Liver (tissue), 9 donors: ENCODE results near the gene SLC26A11. TPM values are rescaled to one million over a fixed set of nuclear protein-coding genes. Genes with fewer than 3 reads are reported as not detected.

Experiments
- DNase-seq: peaks from one replicate; pipeline ENCODE4 v3.0.0-alpha.2; 2017; ENCODE audit warnings: low spot score
- H3K27ac ChIP-seq, 2 donors: one replicate each; pipeline ENCODE4 v1.7.0; 2013; ENCODE audit warnings: inconsistent platforms in 2 of 2, low read length in 2 of 2, control low read depth in 1 of 2, low read depth in 1 of 2, mild to moderate bottlenecking in 1 of 2
- H3K27me3 ChIP-seq, 4 donors: one replicate each; pipeline versions ENCODE4 v1.6.1 to v1.7.0; 2013; ENCODE audit warnings: low read length in 3 of 4, inconsistent platforms in 1 of 4, mild to moderate bottlenecking in 1 of 4, moderate library complexity in 1 of 4; ENCODE audit not compliant: control insufficient read depth in 4 of 4, insufficient read depth in 4 of 4
- H3K36me3 ChIP-seq, 4 donors: one replicate each; pipeline versions ENCODE4 v1.6.1 to v1.7.0; 2013; ENCODE audit warnings: low read length in 3 of 4, mild to moderate bottlenecking in 3 of 4, low read depth in 1 of 4, moderate library complexity in 1 of 4; ENCODE audit not compliant: control insufficient read depth in 4 of 4, insufficient read depth in 3 of 4
- H3K4me1 ChIP-seq, 4 donors: one replicate each; pipeline versions ENCODE4 v1.6.1 to v1.7.0; 2013; ENCODE audit warnings: low read length in 3 of 4, mild to moderate bottlenecking in 3 of 4, moderate library complexity in 1 of 4; ENCODE audit not compliant: control insufficient read depth in 4 of 4, insufficient read depth in 4 of 4
- H3K4me3 ChIP-seq, 3 donors: one replicate each; pipeline versions ENCODE4 v1.6.1 to v1.7.0; 2013; ENCODE audit warnings: low read length in 3 of 3, control low read depth in 1 of 3, low read depth in 1 of 3, mild to moderate bottlenecking in 1 of 3
- H3K9ac ChIP-seq, 2 donors: one replicate each; pipeline ENCODE4 v1.7.0; 2013; ENCODE audit warnings: low read length in 2 of 2, mild to moderate bottlenecking in 2 of 2, moderate library complexity in 2 of 2, control low read depth in 1 of 2, low read depth in 1 of 2
- H3K9me3 ChIP-seq, 4 donors: one replicate each; pipeline versions ENCODE4 v1.6.1 to v1.7.0; 2013; ENCODE audit warnings: low read length in 3 of 4; ENCODE audit not compliant: control insufficient read depth in 4 of 4
- ATF3 ChIP-seq: IDR thresholded peaks from 2 replicates; pipeline ENCODE4 v1.6.1; 2016; ENCODE audit warnings: antibody characterized with exemption
- CTCF ChIP-seq: fragments of 150-350 bp; IDR thresholded peaks from 2 replicates; pipeline ENCODE4 v1.5.1; 2017; ENCODE audit warnings: improper control_type of control experiment, low read depth, low read length; ENCODE audit not compliant: missing input control
- EGR1 ChIP-seq, 2 donors: IDR thresholded peaks; 2 replicates each; pipeline ENCODE4 v1.6.1; 2016 to 2018; ENCODE audit warnings: antibody characterized with exemption in 2 of 2, low read depth in 2 of 2
- FOXA2 ChIP-seq: IDR thresholded peaks from 2 replicates; pipeline ENCODE4 v1.6.1; 2016; ENCODE audit warnings: antibody characterized with exemption
- GABPA ChIP-seq, 2 donors: IDR thresholded peaks in 1 of 2; conservative IDR thresholded peaks in 1 of 2; 2 replicates each; pipeline ENCODE4 v1.6.1; 2016; ENCODE audit warnings: antibody characterized with exemption in 2 of 2, mild to moderate bottlenecking in 1 of 2, moderate library complexity in 1 of 2
- HNF4A ChIP-seq, 2 donors: conservative IDR thresholded peaks; 2 replicates each; pipeline ENCODE4 v1.6.1; 2016; ENCODE audit warnings: antibody characterized with exemption in 2 of 2, mild to moderate bottlenecking in 2 of 2
- HNF4G ChIP-seq: IDR thresholded peaks from 2 replicates; pipeline ENCODE4 v1.6.1; 2016; ENCODE audit warnings: antibody characterized with exemption
- JUND ChIP-seq, 2 donors: IDR thresholded peaks; 2 replicates each; pipeline ENCODE4 v1.6.1; 2016; ENCODE audit warnings: antibody characterized with exemption in 2 of 2
- MAX ChIP-seq: IDR thresholded peaks from 2 replicates; pipeline ENCODE4 v1.6.1; 2016; ENCODE audit warnings: antibody characterized with exemption
- NR2F2 ChIP-seq: IDR thresholded peaks from 2 replicates; pipeline ENCODE4 v1.6.1; 2016; ENCODE audit warnings: antibody characterized with exemption
- RAD21 ChIP-seq, 2 donors: IDR thresholded peaks; 2 replicates each; pipeline ENCODE4 v1.6.1; 2016; ENCODE audit warnings: antibody characterized with exemption in 2 of 2, mild to moderate bottlenecking in 2 of 2
- REST ChIP-seq: IDR thresholded peaks from 2 replicates; pipeline ENCODE4 v1.6.1; 2016; ENCODE audit warnings: antibody characterized with exemption, mild to moderate bottlenecking
- RXRA ChIP-seq, 2 donors: IDR thresholded peaks; 2 replicates each; pipeline ENCODE4 v1.6.1; 2017 to 2018; ENCODE audit warnings: antibody characterized with exemption in 2 of 2, mild to moderate bottlenecking in 1 of 2
- SP1 ChIP-seq: IDR thresholded peaks from 2 replicates; pipeline ENCODE4 v1.6.1; 2018; ENCODE audit warnings: antibody characterized with exemption, mild to moderate bottlenecking
- TAF1 ChIP-seq: conservative IDR thresholded peaks from 2 replicates; pipeline ENCODE4 v1.6.1; 2016; ENCODE audit warnings: antibody characterized with exemption, mild to moderate bottlenecking
- YY1 ChIP-seq: IDR thresholded peaks from 2 replicates; pipeline ENCODE4 v1.6.1; 2016; ENCODE audit warnings: antibody characterized with exemption, mild to moderate bottlenecking
- ZBTB33 ChIP-seq: IDR thresholded peaks from 2 replicates; pipeline ENCODE4 v1.6.1; 2016; ENCODE audit warnings: antibody characterized with exemption
- WGBS: extraction: QIAGEN DNeasy Blood & Tissue Kit; methylation state at CpG from one replicate; pipeline ENCODE4 v1.1.7; 2013; 5-methylcytosine and 5-hydroxymethylcytosine counted together
- polyA plus RNA-seq, 2 donors: library from polyadenylated mRNA; stranded (reverse) in 1 of 2; unstranded in 1 of 2; fragments of 200-250 nt in 1 of 2; fragments of >200 nt in 1 of 2; fragmentation: Nextera tagmentation in 1 of 2; extraction: Ambion mirVana in 1 of 2; gene quantifications; one replicate each; pipeline versions ENCODE4 v1.2.1 to v1.2.3, GENCODE V29; 2013 to 2015
- total RNA-seq, 2 donors: library from RNA; depleted of rRNA; stranded (reverse); fragments of >200 nt; gene quantifications; one replicate each; pipeline ENCODE4 v1.2.3, GENCODE V29; 2014
- donor health status: healthy.
- donor health status: healthy.
- donor health status: healthy.
- donor health status: healthy.
- donor health status: healthy.

The SLC26A11 gene
- total and polyA plus RNA-seq, 4 donors: 3.3 to 8.2 (median 5.6) TPM

- no peak overlapping the region for H3K27ac ChIP-seq
- DNase-seq: no peak
- no peak overlapping the region for H3K9ac ChIP-seq
- no peak overlapping the region for H3K4me3 ChIP-seq
- H3K4me1 ChIP-seq: no peaks in the 10 kb centered on the region
- H3K9me3 ChIP-seq: no peaks in the 10 kb centered on the region
- TF ChIP-seq HNF4G (no peak), RAD21 (IDR thresholded peaks at IDR 0.05) (no peak), JUND (IDR thresholded peaks at IDR 0.05) (no peak)
- WGBS: 93% methylated on average over 11 of the region's 11 CpGs
- H3K36me3 ChIP-seq: peaks cover 0 to 4% (median 0%) of the 10 kb centered on the region in 4 donors
- H3K27me3 ChIP-seq: no peaks in the 10 kb centered on the region
Observed at GRCh38 chr17:80251966-80252365, 31.7 kb downstream of the SLC26A11 start.

- Histone ChIP-seq H3K36me3 (peaks cover 0 to 3% (median 0%) of the 10 kb centered on the region in 4 donors), H3K9ac (no peak overlapping the region), H3K27ac (no peak overlapping the region), H3K4me1 (no peaks in the 10 kb centered on the region), H3K9me3 (no peaks in the 10 kb centered on the region), H3K27me3 (no peaks in the 10 kb centered on the region), H3K4me3 (no peak overlapping the region)
- WGBS: 47% methylated on average over 13 of the region's 13 CpGs
- TF ChIP-seq RXRA (IDR thresholded peaks at IDR 0.05) (no peak), RAD21 (IDR thresholded peaks at IDR 0.05) (peak; percentile 68 to 72), SP1 (no peak), EGR1 (IDR thresholded peaks at IDR 0.05; ENCODE audit: low read depth in 2 of 2) (no peak), HNF4A (conservative IDR thresholded peaks at IDR 0.05) (no peak), HNF4G (no peak), JUND (IDR thresholded peaks at IDR 0.05) (no peak), MAX (no peak), GABPA (IDR thresholded peaks at IDR 0.05 in 1 of 2, conservative IDR thresholded peaks at IDR 0.05 in 1 of 2) (no peak), REST (no peak), ZBTB33 (no peak), FOXA2 (no peak), NR2F2 (no peak), TAF1 (no peak), CTCF (peak; percentile 50), YY1 (no peak), ATF3 (no peak)
- no peak for DNase-seq
Observed at GRCh38 chr17:80252871-80253270, 32.6 kb downstream of the SLC26A11 start.
